Astrocyte of the cerebellum (primary cell): Measurements from ENCODE around the gene OTOGL.

ENCODE experiments used
- DNase-seq: peaks from one replicate; pipeline ENCODE4 v3.0.0-alpha.2; 2011; ENCODE audit warnings: low read depth
- H3K4me3 ChIP-seq: 2 replicates; pipeline ENCODE4 v1.5.1; 2011; ENCODE audit warnings: mild to moderate bottlenecking, low read depth, low read length, moderate library complexity
- in situ Hi-C: cut with HindIII; loops from 2 replicates; pipeline ENCODE4 v1.10.0; 2017; ENCODE audit warnings: low sequenced_read_pairs
- TF ChIP-seq, protein P1 (sequence below): IDR thresholded peaks from 2 replicates; pipeline ENCODE4 v1.5.1; 2012; ENCODE audit warnings: low read length, low read depth, moderate library complexity, mild to moderate bottlenecking; ENCODE audit errors: missing control alignments

The OTOGL gene

DNA sequence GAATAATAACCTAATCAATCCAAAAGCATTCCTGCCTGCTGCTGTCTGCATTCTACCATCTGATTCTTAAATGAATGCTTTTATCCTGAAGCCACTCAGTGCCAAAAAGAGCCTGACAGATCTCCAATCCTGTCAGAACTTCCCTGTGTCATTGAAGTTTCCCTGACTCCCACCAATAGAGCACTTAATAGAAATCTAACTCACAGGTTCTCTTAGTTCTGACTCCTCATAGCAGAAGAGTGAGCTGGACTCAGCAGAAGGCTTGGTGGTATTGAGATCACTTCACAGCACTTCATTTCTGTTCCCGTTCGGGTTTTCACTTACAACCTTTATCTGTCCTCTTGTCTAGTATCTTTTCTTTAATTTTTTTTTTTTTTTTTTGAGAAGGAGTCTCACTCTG is 102.6 kb downstream of the OTOGL start:
- in situ Hi-C loops = no loop called here
- TF ChIP-seq, protein P1, sequence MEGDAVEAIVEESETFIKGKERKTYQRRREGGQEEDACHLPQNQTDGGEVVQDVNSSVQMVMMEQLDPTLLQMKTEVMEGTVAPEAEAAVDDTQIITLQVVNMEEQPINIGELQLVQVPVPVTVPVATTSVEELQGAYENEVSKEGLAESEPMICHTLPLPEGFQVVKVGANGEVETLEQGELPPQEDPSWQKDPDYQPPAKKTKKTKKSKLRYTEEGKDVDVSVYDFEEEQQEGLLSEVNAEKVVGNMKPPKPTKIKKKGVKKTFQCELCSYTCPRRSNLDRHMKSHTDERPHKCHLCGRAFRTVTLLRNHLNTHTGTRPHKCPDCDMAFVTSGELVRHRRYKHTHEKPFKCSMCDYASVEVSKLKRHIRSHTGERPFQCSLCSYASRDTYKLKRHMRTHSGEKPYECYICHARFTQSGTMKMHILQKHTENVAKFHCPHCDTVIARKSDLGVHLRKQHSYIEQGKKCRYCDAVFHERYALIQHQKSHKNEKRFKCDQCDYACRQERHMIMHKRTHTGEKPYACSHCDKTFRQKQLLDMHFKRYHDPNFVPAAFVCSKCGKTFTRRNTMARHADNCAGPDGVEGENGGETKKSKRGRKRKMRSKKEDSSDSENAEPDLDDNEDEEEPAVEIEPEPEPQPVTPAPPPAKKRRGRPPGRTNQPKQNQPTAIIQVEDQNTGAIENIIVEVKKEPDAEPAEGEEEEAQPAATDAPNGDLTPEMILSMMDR = no peak
- DNase-seq = no peak
- H3K4me3 ChIP-seq = no peak overlapping the region

DNA sequence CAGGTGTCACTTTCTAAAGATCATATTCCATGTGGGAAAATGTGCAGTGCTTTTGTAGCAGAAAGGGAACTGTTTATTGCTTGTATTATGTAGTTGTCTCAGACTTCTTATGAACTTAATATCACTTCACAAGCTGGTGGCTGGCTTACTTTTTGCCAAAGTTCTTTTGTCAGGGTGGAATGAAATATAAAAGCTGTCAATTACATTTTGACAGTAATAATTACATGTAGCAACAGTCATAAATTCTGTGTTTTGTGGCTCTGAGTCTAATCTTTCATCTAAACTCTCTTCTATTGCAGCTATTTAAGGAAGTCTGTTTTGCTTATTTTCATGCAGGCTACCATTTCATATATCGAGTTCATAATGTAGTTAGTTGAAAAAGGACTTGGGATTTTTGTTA is 106.6 kb downstream of the OTOGL start:
- in situ Hi-C loops = no loop called here
- TF ChIP-seq, protein P1 = no peak
- DNase-seq = no peak
- no peak overlapping the region for H3K4me3 ChIP-seq

DNA sequence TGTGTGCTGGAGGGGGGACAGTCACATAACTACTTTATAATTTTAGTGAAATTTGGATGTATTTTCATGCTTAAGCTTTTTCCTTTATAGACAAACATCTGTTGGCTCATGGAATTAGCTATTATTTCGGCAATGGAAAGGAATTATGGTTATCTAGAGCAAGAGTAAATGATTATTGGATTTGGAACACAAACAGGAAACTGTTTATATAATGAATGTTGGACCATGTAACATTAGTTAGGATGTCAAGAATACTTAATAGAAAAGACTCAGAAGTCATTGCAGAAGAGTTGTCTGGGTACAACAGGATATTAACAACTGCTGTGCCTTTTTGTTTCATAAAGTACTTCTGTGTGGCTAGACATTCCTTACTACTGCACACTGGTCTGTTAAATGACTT is 108.7 kb downstream of the OTOGL start:
- in situ Hi-C loops = no loop called here
- DNase-seq = no peak
- TF ChIP-seq, protein P1 = no peak
- H3K4me3 ChIP-seq = no peak overlapping the region

DNA sequence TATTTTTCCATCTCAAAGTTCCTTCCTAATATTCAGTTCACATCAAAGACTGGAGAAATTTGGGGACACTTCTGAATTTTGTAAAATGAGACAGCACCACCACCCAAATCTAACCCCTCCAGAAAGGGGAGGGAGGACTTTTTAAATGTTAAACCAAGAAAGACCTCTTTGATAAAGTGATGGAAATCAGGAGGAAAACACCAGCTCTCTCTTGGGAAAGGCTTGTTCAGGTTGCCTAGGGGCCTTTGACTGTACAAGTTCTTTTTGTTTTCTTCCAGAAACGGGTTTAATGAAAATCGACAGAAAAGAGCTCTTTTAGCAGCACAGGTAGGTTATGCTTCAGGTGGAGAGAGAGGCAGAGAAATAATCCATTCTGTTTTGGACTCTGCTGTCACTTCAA is 112.3 kb downstream of the OTOGL start:
- in situ Hi-C loops = no loop called here
- TF ChIP-seq, protein P1 = no peak
- H3K4me3 ChIP-seq = no peak overlapping the region
- DNase-seq = no peak

DNA sequence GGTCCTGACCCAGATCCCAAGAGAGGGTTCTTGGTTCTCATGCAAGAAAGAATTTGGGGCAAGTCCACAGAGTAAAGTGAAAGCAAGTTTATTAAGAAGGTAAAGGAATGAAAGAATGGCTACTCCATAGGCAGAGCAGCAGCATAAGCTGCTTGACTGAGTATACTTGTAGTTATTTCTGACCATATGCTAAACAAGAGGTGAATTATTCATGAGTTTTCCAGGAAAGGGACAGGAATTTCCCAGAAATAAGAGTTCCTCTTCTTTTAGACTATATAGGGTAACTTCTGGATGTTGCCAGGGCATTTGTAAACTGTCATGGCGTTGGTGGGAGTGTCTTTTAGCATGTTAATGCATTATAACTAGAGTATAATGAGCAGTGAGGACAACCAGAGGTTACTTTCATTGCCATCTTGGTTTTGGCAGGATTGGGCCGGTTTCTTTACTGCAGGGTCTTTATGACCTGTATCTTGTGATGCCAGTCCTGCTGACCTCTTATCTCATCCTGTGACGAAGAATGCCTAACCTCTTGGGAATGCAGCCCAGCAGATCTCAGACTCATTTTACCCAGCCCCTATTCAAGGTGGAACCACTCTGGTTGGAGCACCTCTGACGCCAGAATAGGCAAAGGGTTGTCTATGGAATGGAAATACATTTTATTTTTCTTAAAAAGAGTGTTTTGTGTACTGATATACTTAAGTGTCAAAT is 113.8 kb downstream of the OTOGL start:
- TF ChIP-seq, protein P1 = no peak
- no peak overlapping the region for H3K4me3 ChIP-seq
- no peak for DNase-seq
- in situ Hi-C loops = no loop called here

DNA sequence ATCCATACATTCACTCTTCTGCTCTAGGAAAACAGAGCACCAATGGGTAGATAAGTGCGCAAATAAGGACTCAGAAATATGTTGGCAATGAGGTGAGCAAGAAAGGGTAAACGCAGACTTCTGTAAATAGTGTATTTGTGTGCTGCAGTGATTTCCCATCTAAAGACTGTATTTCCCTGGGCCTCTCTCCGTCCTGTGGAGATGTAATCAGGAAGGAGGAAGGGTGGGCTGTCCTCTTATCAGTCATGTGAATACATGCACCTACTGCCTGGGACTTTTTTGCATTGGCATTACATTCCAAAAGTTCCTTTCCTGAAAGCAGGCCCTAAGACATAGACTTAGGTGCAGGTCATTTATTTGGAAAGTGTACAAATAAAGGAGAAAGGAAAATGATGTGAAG is 114.5 kb downstream of the OTOGL start:
- no peak overlapping the region for H3K4me3 ChIP-seq
- in situ Hi-C loops = no loop called here
- DNase-seq = no peak
- TF ChIP-seq, protein P1 = no peak
